CD4-positive, alpha-beta T cell treated with Interferon gamma for 1 hour (primary cell): ENCODE measurements around the gene GCGR.

Experiments used
- DNase-seq: peaks from one replicate; pipeline ENCODE4 v3.0.0-alpha.2; 2020

GCGR gene

DNA sequence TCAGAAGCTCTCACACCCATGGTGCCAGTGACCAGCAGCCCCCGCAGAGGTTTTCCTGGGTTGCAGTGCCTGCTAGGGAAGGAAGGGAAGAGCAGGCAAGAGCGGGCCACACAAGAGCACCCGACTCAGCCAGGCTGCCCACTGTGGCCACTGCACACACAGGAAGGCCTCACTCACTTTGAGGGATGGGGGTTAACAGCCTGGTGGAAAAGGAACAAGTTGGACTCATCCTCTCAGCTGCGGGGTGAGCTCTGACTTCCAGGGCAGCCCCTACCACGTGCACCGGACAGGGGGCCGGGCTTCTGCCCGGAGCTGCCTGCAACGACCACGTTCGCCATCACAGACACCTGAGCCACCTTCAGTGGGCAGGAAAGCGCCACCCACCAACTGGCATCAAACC, 48.3 kb downstream of the GCGR start:
- DNase-seq = no peak

DNA sequence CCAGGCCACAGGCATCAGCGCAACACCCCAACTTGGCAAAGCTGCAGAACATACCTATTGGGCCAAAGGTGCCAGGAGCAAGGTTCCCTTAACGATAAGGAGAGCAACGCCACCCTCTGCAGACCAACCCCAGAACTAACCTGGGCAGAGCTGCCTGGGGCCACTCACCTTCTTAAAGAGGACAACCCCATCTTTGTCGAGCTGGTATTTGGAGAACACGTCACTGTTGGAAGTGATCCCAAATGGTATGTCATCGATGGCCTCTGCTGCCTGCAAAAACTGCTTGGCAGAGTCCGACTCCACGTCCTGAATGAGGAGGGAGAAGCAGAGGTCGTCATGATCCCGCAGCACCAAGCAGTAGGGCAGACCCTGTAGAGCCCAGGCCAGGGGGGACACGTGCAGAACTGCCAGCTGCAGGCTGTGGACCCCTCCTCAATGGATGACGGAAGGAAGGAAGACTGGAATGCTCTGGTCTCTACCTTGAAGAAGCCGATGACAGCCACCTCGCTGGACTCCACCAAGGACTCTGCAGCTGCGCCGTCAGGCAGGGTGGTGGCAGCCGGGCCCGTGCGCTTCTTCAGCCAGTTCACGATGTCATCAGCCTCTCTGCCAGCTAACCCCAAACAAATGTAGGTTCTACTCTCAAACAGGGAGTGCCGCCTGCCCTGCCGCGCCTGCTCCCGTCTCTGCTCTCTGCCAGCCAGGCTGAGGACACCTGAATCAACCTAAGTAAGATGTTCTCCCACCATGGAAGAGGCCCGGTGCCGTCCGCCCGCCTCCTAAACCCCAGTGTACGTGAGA, 51.2 kb downstream of the GCGR start:
- DNase-seq = no peak

GRCh38 chr17:81858170-81858966, 54.4 kb downstream of the GCGR start:
- no peak for DNase-seq

DNA sequence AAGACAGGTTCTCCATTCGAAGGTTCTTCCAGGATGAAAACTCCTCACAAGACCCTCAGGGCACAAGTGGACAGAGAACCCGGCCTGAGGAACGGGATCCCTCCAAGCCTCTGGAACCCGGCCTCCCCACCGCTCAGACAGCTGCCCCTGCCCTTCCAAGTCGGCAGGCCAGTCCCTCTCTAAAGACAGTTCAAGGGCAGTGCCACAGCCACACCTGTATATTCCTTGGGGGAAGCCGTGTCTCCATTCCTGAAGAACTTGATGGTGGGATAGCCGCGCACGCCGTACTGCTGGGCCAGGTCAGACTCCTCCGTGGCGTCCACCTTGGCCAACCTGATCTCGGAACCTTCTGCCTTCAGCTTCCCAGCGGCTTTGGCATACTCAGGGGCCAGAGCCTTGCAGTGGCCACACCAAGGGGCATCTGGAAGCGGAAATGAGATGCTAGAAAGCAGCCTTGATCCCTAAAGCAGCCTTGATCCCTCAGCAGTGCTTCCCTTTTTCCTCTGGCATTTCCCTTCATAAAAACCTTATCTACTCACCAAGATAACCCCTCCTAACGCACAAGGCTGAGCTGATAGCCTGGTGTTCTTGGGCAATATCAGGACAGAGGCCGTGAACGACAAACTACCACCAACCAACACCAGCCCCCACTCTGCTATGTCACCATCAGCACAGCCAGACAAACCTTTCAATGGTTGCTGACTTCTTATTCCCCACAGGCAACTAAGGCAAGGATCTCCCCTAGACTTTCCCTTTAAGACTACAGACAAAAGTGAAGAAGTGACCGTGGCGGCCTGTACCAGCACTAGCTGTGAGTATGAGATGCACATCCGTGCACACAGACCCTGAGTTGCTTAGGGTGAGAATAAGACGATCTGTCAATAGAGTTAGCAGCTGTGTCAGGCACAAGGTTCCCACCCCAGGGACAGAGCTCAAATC, 55.3 kb downstream of the GCGR start:
- DNase-seq = no peak

- DNase-seq = no peak
These were observed 56.2 kb downstream of the GCGR start, which contains the start of gene P4HB for GRCh38 chr17:81859906-81860755. TSS of gene P4HB (minus strand) at chr17:81860535. CDS start at chr17:81860471, 64 bp downstream.

GRCh38 chr17:81860756-81861568, 57.0 kb downstream of the GCGR start:
- peak; percentile 100 for DNase-seq

- DNase-seq = no peak
These were observed 59.2 kb downstream of the GCGR start for GRCh38 chr17:81863123-81863675.
